ENCODE data around the gene PNPLA3.

The PNPLA3 gene

DNA sequence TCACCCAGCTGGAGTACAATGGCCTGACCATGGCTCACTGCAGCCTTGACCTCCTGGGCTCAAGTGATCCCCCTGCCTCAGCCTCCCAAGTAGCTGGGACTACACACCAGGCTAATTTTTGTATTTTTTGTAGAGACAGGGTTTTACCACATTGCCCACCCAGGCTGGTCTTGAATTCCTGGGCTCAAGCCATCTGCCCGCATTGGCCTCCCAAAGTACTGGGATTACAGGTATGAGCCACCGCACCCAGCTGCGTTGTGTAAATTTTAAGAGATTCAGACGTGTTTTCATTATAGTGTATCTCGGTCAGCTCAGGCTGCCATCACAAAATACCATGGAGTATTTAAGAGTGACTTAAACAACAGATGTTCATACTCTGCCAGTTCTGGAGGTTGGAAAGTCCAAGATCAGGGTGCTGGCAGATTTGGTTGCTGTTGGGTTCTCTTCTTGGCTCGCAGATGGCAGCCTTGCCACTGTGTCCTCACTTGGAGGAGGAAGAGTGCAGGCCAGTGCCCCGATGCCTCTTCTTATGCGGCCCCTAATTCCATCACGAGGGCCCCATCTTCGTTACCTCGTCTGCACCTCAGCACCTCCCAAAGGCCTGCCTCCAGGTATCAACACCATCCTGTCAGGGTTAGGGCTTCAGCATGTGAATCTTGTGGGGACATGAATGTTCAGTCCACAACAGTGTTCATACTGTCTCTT is 67.9 kb downstream of the PNPLA3 start:
- no peak overlapping the region for H3K27ac Mint-ChIP-seq
- H3K36me3 Mint-ChIP-seq (ENCODE audit: low read depth), result peaks cover 76% of the 10 kb centered on the region
- no peak overlapping the region for H3K4me3 Mint-ChIP-seq
- H3K9me3 Mint-ChIP-seq, result no peaks in the 10 kb centered on the region
- H3K27me3 Mint-ChIP-seq (ENCODE audit: low read depth), result peaks cover 2% of the 10 kb centered on the region
- peaks cover 31% of the 10 kb centered on the region for H3K4me1 Mint-ChIP-seq
- TF ChIP-seq CTCF (IDR thresholded peaks at IDR 0.05; ENCODE audit: unreplicated experiment in 3 of 3), result no peak

DNA sequence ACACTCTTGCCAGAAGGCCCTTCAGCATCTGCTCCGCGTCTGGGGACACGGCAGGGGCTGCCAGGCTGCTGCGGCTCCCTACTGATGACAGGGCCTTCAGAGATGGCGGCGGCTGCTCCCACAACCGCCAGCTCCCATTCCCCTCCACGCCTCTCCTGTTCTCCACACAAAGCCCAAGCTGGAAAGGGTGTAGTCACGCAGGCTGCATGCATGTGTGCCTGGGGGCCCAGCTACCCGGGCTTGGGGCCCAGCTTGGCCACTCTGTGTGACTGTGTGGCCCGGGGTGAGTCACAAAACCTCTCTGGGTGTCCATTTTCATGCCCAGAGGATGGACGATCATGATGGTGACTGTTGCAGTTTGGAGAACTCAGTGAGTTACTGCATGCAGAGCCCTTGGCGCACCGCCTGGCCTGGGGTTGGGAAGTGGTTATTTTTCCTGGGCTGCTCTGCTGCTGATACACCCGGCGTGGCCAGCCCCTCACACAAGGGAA is 68.8 kb downstream of the PNPLA3 start:
- peaks cover 6% of the 10 kb centered on the region for H3K27me3 Mint-ChIP-seq (ENCODE audit: low read depth)
- H3K4me1 Mint-ChIP-seq, result peaks cover 31% of the 10 kb centered on the region
- no peaks in the 10 kb centered on the region for H3K9me3 Mint-ChIP-seq
- H3K27ac Mint-ChIP-seq, result no peak overlapping the region
- no peak overlapping the region for H3K4me3 Mint-ChIP-seq
- TF ChIP-seq CTCF (IDR thresholded peaks at IDR 0.05; ENCODE audit: unreplicated experiment in 3 of 3), result no peak
- peaks cover 73% of the 10 kb centered on the region for H3K36me3 Mint-ChIP-seq (ENCODE audit: low read depth)

GRCh38 chr22:43993072-43993760 is 69.6 kb downstream of the PNPLA3 start:
- H3K4me1 Mint-ChIP-seq, result peaks cover 27% of the 10 kb centered on the region

DNA sequence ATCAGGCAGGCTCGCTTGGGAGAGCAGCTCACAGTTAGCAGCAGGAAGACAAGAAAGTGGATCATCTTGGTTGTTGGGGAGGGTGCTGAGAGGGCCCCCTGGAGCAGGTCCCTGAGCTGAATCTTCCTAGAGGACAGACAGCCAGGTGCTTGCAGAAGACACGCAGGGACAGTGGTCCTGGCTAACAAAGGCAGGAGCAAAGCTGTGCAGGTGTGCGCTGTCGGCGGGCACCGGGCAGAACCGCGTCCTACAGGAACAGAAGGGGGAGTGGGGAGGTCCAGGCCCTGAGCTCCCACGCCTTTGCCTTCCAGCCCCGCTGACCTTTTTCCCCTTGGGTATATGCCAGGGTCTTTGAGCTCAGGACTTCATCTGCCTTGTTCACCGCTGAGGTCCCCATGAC is 70.4 kb downstream of the PNPLA3 start:
- Mint-ChIP-seq H3K27me3 (ENCODE audit: low read depth) (peaks cover 6% of the 10 kb centered on the region), H3K4me3 (no peak overlapping the region), H3K36me3 (ENCODE audit: low read depth) (peaks cover 76% of the 10 kb centered on the region), H3K27ac (no peak overlapping the region), H3K4me1 (peaks cover 28% of the 10 kb centered on the region), H3K9me3 (no peaks in the 10 kb centered on the region)
- no peak for TF ChIP-seq CTCF (IDR thresholded peaks at IDR 0.05; ENCODE audit: unreplicated experiment in 3 of 3)

More at GRCh38 chr22:43993072-43993760, 69.6 kb downstream of the PNPLA3 start:
- peaks cover 75% of the 10 kb centered on the region for H3K36me3 Mint-ChIP-seq (ENCODE audit: low read depth)
- TF ChIP-seq CTCF (IDR thresholded peaks at IDR 0.05; ENCODE audit: unreplicated experiment in 3 of 3), result peak; percentile 95 to 97 (median 96)
- no peaks in the 10 kb centered on the region for H3K9me3 Mint-ChIP-seq
- H3K4me3 Mint-ChIP-seq, result no peak overlapping the region
- H3K27me3 Mint-ChIP-seq (ENCODE audit: low read depth), result peaks cover 6% of the 10 kb centered on the region
- no peak overlapping the region for H3K27ac Mint-ChIP-seq

DNA sequence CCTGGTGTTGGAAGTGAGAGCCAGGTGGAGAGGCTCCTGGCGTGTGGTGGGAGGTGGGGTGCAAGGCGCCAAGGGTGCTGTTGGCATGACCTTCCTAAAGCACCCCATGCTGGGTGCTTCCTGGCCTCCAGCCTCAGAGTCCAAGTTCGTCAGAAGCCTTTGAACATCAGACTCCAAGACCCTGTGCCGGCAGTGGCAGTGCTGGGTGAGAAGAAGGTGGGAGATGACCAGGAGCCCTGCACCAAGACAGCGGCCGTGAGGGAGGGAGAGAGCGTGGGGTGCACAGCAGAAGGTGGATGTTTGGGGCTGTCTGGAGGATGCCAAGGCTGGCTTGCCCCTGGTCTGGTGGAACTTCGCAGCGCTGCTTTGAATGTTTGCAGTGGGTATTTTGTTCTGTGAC is 70.8 kb downstream of the PNPLA3 start:
- Mint-ChIP-seq H3K27ac (no peak overlapping the region), H3K27me3 (ENCODE audit: low read depth) (peaks cover 6% of the 10 kb centered on the region), H3K4me3 (no peak overlapping the region), H3K4me1 (peaks cover 32% of the 10 kb centered on the region), H3K9me3 (no peaks in the 10 kb centered on the region), H3K36me3 (ENCODE audit: low read depth) (peaks cover 78% of the 10 kb centered on the region)
- no peak for TF ChIP-seq CTCF (IDR thresholded peaks at IDR 0.05; ENCODE audit: unreplicated experiment in 3 of 3)

All from nephron (organoid).